Brain microvascular endothelial cell (primary cell): ENCODE measurements around the gene BRINP1.

Source experiments
- DNase-seq: peaks from one replicate; pipeline ENCODE4 v3.0.0-alpha.2; 2020
- H3K27ac ChIP-seq: fragments of 250-450 bp; sonication (Bioruptor Pico); 2 replicates; pipeline ENCODE4 v1.5.1; 2020; ENCODE audit warnings: mild to moderate bottlenecking, moderate library complexity
- H3K27me3 ChIP-seq: fragments of 250-450 bp; sonication (Bioruptor Pico); replicated peaks from 2 replicates; pipeline ENCODE4 v1.5.1; 2020; ENCODE audit warnings: mild to moderate bottlenecking
- H3K36me3 ChIP-seq: fragments of 250-450 bp; sonication (Bioruptor Pico); replicated peaks from 2 replicates; pipeline ENCODE4 v1.5.1; 2020; ENCODE audit warnings: mild to moderate bottlenecking
- H3K4me3 ChIP-seq: 2 replicates; pipeline ENCODE4 v1.5.1; 2011; ENCODE audit warnings: low read depth, mild to moderate bottlenecking, control low read depth, low read length, moderate library complexity
- in situ Hi-C: cut with HindIII; loops from 2 replicates; pipeline ENCODE4 v1.10.0; 2017; ENCODE audit warnings: low sequenced_read_pairs, low pct_ligation_motif_present
- TF ChIP-seq, protein P1 (sequence below): IDR thresholded peaks from 2 replicates; pipeline ENCODE4 v1.5.1; 2011; ENCODE audit warnings: low read depth, mild to moderate bottlenecking, moderate library complexity, low read length, control low read depth, inconsistent platforms; ENCODE audit errors: missing control alignments

BRINP1 gene

GRCh38 chr9:119167267-119167666 is 202.0 kb downstream of the BRINP1 start:
- in situ Hi-C loops, result no loop called here
- no peak for DNase-seq
- TF ChIP-seq, protein P1, sequence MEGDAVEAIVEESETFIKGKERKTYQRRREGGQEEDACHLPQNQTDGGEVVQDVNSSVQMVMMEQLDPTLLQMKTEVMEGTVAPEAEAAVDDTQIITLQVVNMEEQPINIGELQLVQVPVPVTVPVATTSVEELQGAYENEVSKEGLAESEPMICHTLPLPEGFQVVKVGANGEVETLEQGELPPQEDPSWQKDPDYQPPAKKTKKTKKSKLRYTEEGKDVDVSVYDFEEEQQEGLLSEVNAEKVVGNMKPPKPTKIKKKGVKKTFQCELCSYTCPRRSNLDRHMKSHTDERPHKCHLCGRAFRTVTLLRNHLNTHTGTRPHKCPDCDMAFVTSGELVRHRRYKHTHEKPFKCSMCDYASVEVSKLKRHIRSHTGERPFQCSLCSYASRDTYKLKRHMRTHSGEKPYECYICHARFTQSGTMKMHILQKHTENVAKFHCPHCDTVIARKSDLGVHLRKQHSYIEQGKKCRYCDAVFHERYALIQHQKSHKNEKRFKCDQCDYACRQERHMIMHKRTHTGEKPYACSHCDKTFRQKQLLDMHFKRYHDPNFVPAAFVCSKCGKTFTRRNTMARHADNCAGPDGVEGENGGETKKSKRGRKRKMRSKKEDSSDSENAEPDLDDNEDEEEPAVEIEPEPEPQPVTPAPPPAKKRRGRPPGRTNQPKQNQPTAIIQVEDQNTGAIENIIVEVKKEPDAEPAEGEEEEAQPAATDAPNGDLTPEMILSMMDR, result no peak

DNA sequence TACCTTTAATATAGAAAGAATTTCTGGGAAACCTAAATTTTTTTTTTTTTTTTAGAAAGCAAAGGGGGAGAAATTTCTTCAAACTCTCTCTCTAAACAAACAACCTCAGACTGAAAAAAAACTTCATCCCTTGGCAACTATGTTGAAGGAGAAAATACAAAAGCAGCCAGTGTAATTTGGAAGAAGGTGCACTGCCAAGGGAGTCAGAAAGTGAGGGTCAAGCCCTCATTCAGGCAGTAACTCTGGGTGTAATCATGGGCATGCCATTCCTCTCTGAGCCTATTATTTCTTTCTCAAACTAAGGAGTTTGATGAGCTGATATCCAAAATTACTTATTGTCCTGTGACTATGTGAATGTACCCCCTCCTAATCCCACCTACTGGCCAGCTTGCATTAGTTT is 203.1 kb downstream of the BRINP1 start:
- TF ChIP-seq, protein P1, result no peak
- in situ Hi-C loops, result no loop called here
- Histone ChIP-seq H3K4me3 (no peak overlapping the region), H3K36me3 (no peaks in the 10 kb centered on the region), H3K27ac (no peak overlapping the region), H3K27me3 (no peaks in the 10 kb centered on the region)
- DNase-seq, result no peak

More at GRCh38 chr9:119167267-119167666, 202.0 kb downstream of the BRINP1 start:
- no peaks in the 10 kb centered on the region for H3K36me3 ChIP-seq
- no peak overlapping the region for H3K4me3 ChIP-seq
- no peaks in the 10 kb centered on the region for H3K27me3 ChIP-seq
- H3K27ac ChIP-seq, result no peak overlapping the region

- no peak for DNase-seq
Measured at GRCh38 chr9:119165131-119165530, 204.1 kb downstream of the BRINP1 start.

DNA sequence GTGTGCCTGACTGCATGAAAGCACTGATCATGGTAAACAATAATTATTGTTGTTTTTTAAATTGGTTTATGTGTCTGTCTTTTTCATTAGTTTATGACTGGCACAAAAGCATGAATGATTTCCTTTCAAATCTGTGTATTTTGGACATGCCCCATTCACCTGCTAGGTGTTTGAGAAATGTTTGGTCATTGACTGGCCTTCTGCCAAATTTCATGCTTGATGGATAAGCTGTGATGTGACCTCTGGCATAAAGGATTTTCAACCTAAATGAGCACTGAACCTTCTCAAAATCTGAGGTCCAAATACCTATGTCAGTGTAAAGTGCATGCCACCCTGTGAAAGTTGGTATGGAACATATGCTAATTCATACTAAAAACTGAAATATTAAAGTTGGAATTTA is 204.5 kb downstream of the BRINP1 start:
- TF ChIP-seq, protein P1, result no peak

More at GRCh38 chr9:119165131-119165530, 204.1 kb downstream of the BRINP1 start:
- TF ChIP-seq, protein P1, result no peak
- Histone ChIP-seq H3K27me3 (no peaks in the 10 kb centered on the region), H3K4me3 (no peak overlapping the region), H3K36me3 (no peaks in the 10 kb centered on the region), H3K27ac (no peak overlapping the region)
- in situ Hi-C loops, result no loop called here

DNA sequence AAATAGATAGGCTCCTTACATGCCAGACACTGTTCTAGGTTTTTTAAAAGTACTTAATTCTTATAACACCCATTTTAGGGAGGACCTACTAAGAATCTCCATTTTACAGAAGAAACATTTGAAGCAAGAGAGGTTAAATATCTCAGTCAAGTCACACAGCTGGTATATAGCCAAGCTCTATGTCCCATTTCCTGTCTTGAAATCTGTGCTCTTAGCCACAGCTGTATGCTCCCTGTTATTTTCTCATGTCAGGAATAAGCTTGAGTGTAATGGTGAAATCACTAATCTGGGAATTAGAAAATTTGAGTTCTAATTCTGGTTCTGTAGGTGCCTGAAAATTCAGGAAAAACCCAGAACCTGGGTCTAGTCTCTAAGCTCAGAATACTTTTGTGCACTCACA is 208.7 kb downstream of the BRINP1 start:
- in situ Hi-C loops, result no loop called here
- no peaks in the 10 kb centered on the region for H3K36me3 ChIP-seq
- H3K4me3 ChIP-seq, result no peak overlapping the region
- DNase-seq, result no peak
- TF ChIP-seq, protein P1, result no peak
- H3K27me3 ChIP-seq, result no peaks in the 10 kb centered on the region
- no peak overlapping the region for H3K27ac ChIP-seq

More for the DNA sequence above, 204.5 kb downstream of the BRINP1 start:
- DNase-seq, result no peak
- no peaks in the 10 kb centered on the region for H3K27me3 ChIP-seq
- no peak overlapping the region for H3K27ac ChIP-seq
- in situ Hi-C loops, result no loop called here
- H3K4me3 ChIP-seq, result no peak overlapping the region
- H3K36me3 ChIP-seq, result no peaks in the 10 kb centered on the region

GRCh38 chr9:119159386-119159785 is 209.8 kb downstream of the BRINP1 start:
- in situ Hi-C loops, result no loop called here
- TF ChIP-seq, protein P1, result no peak
- Histone ChIP-seq H3K27ac (no peak overlapping the region), H3K36me3 (no peaks in the 10 kb centered on the region), H3K4me3 (no peak overlapping the region), H3K27me3 (no peaks in the 10 kb centered on the region)
- DNase-seq, result no peak
